Breast epithelium (tissue), 3 donors: ENCODE measurements around the gene TMEM182.

Experiments
- CTCF ChIP-seq, 3 donors: fragments of 450-650 bp; IDR thresholded peaks; one replicate each; pipeline ENCODE4 v1.5.1; 2016 to 2017; ENCODE audit warnings: antibody characterized with exemption in 3 of 3, mild to moderate bottlenecking in 3 of 3, moderate library complexity in 3 of 3
- POLR2A ChIP-seq: fragments of 450-650 bp; IDR thresholded peaks from one replicate; pipeline ENCODE4 v1.6.1; 2016; ENCODE audit warnings: antibody characterized with exemption, mild to moderate bottlenecking, moderate library complexity

- TF ChIP-seq CTCF (IDR thresholded peaks at IDR 0.05) (no peak), POLR2A (no peak)
These were observed 13.7 kb upstream of the TMEM182 start for GRCh38 chr2:102748107-102748506.
